Astrocyte of the hippocampus (primary cell): ENCODE data around the gene SLC24A4.
"Not testable (repeated sequence)": the region's sequence is repeated elsewhere in the genome, so short reads cannot be mapped to it uniquely, and the experiment has no call there.

Source experiments
- DNase-seq: peaks from one replicate; pipeline ENCODE4 v3.0.0; 2011; ENCODE audit warnings: low read depth, low spot score

The SLC24A4 gene

GRCh38 chr14:92519246-92520101, 196.5 kb downstream of the SLC24A4 start:
- no peak for DNase-seq

GRCh38 chr14:92520102-92521057, 197.4 kb downstream of the SLC24A4 start:
- DNase-seq, result no peak

GRCh38 chr14:92521058-92521415, 198.1 kb downstream of the SLC24A4 start:
- no peak for DNase-seq

DNA sequence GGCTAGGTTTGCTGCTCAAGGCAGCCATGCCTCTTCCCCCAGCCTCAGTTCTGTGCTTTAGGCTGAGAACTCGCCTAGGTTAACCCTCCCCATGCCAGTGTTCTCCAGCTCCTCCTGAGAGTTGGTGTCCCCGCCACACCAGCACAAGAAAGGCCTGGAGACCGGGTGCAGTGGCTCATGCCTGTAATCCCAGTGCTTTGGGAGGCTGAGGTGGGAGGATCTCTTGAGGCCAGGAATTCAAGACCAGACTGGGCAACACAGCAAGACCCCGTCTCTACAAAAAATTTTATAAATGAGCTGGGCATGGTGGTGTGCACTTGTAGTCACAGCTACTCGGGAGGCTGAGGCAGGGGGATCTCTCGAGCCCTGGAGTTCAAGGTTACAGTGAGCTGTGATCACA, 200.8 kb downstream of the SLC24A4 start:
- no peak for DNase-seq

GRCh38 chr14:92524602-92525185, 201.7 kb downstream of the SLC24A4 start:
- no peak for DNase-seq

DNA sequence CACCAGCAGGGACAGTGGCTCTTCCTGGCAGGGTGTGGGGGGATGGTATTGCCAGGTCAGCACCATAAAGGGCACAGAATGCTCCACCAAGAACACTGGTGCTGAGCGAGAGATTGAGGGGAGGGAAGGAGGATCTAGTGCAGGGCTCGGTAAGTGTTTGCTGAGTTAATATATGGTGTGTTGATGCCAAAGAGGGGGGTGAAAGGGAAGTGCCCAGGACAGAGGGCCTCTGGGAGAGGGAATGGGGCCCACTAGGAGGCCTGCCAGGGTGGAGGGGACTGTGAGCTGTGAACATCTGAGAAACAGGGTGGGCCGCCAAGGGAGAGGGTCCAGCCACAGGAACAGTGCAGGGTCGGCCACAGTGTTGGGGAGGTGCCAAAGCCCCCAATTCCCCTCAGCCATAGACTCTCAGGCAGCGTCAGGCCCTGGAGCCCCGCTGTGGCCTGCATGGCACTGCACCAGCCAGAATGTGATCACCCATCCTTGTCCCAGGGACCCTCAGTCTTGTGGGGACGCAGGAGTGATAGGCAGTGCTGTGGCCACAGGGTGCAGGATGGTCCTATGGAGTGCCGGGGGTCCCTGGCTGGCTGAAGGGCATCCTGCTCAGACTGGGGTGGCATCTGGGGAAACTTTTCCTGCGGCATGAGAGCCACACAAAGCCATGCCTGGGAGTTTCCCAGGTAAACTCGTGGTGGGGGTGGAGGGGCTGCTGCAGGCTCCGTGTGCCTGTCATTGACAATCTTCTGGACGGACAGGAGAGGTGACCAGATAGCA, 202.5 kb downstream of the SLC24A4 start:
- DNase-seq, result no peak

- DNase-seq, result peak; percentile 51
Measured at GRCh38 chr14:92527721-92528120, 204.8 kb downstream of the SLC24A4 start.

DNA sequence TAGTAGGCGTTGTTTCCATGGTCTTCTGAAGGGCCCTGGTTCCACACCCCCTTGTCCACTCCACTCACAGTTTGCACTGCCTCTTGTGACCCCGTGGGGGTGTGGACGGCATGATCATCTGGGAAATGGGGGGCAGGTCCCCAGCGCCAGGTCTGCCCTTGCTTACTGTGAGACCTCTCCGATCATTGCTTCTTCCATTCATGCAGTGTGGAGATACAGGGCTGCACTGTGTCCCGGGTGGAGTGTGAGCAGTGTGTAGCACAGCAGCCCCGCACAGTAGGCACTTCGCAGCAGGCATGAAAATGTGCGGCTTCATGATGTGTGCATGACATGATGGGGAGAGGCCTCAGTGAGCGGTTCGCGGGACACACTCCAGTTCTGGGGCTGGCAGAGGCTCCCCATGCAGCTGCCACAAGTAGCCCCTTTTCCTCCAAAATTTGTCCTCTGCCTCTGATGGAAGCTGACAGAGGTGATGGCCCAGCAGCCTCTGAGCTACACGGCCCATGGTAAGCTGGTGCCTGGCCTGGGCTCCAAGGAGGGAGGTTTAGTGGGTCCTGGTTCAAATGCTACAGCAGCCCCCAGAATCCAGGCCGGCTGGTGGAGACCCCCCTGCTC, 205.6 kb downstream of the SLC24A4 start:
- DNase-seq, result no peak

DNA sequence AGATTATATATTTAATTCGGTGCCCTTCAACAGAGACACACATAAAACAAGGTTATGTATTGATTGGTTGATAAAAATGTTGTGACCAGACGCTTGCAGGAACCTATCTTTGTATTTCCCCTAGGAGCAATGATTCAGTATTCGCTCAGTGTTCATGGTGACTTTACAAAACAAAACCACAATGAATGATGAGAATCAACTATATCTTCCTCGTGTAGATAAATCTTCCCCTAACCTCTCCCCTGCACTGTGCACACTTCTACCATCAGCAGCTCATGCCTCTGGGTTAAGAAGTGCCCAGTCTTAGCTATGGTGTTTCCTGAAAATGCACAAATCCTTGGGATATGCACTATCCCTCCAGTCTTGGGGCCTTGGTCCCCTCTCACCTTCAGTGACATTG, 206.9 kb downstream of the SLC24A4 start:
- no peak for DNase-seq

DNA sequence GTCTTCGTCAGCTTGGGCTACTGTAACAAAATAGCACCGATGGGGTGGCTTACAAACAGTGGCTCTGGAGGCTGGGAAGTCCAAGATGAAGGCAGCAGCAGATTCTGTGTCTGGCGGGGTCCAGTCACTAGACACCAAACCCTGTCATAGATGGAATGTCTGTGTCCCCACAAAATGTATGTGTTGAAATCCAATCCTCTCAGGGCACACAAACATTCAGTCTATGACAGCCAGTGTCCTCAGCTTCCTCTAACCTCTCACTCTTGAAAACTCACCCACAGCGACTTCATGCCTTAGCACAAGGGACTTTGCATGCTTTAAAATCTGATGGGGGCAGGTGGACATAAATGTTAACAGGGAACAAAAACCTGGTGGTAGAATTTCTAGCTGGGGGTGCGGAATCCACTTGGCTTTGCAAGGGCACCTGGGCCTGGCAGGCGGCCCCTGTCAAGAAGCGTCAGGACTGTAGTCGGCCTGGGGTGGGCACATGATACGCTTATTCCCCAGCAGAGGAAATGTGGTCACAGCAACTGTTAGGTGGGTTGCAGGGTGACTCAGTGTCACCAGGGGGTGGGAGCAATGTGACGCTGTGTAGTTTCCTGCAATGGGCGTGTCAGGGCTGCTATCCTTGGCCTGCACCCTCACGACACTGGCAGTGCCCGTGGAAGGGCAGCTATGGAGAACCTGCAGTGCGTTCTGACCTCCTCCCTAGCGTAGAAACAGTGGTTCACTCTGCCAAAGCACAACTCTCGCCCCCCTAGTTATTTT, 208.3 kb downstream of the SLC24A4 start:
- DNase-seq, result no peak

DNA sequence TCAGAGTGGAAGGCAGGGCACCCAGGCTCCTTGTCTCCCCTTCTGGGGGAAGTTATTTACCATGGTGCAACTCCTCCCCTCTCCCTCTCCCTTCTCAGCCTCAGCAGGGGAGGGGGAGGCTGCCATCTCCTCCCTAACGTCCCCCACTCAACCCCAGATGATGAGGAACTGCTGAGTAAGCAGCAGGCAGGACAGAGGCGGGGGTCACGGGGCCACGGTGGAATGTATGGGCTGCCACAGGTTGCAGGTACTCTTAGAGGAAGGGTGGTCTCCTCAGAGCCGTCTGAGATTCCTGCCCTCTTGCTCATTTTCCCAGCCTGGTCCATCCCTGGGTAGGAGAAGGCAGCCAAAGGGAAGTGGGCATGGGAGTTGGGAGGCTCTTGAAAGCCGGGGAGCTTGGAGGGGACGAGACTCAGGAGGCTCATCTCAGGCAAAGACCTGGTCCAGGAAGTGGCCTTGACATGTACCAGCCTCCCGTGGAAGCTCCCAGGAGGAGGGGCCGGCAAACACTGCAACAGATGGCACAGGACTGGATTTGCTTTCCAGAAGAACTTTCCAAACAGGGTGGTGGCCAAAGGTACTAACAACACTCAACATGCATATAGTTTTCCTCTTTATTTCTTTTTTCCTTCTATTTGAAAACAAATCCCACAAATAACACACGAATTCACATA, 209.7 kb downstream of the SLC24A4 start:
- no peak for DNase-seq

DNA sequence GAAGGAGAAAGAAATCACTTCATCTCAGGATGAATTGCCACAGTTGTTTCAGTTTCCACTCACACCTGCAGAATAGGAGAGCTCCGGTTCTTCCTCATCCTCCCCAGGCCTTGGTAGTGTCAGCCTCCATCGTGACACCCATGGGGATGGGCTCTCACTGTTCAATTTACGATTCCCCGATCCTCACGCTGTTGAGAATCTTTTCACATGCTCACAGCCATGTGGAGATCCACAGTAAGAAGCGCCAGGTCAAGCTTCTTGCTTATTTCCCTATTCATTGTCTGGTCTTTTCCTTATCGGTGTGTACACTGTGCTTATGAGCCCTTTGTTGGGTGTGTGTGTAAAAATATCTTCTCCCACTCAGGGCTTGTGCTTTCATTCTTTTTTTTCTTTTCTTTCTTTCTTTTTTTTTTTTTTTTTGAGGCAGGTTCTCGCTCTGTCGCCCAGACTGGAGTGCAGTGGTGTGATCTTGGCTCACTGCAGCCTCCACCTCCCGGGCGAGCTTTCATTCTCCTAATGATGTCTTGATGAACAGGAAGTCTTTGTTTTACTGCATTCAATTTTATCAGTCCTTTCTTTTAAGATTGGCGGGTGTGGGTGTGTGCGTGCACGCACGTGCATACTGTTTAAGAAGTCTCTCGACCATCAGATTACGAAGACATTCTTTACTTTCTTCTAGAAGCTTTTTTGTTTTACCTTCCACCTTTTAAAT, 212.1 kb downstream of the SLC24A4 start:
- no peak for DNase-seq

GRCh38 chr14:92536231-92536630, 213.3 kb downstream of the SLC24A4 start:
- not testable (repeated sequence) for DNase-seq

DNA sequence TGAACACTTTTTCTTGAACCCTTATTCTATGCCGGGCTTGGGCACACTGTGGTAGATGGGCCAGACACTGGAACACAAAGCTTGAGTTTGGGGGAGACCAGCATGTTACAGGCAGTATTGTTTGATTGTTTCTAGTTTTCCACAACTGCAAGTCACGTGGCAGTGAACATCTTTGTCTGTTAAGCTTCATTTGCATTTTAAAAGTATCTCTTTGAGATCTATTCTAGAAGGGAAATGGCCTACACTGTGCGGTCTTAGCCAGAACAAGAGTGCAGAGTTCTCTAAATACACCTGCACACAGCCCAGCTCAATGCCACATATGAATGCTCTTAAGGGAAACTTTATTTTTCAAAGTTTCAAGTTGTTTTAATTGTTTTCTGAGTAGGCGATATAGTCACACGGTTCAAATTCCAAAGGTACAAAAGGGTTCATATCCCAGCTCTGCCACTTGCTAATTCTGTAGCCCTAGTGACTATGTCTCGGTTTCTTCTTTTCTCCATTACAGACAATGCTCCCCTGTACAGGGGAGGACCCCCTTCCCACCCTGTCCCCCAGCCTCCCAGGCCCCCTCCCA, 215.5 kb downstream of the SLC24A4 start:
- DNase-seq, result no peak

DNA sequence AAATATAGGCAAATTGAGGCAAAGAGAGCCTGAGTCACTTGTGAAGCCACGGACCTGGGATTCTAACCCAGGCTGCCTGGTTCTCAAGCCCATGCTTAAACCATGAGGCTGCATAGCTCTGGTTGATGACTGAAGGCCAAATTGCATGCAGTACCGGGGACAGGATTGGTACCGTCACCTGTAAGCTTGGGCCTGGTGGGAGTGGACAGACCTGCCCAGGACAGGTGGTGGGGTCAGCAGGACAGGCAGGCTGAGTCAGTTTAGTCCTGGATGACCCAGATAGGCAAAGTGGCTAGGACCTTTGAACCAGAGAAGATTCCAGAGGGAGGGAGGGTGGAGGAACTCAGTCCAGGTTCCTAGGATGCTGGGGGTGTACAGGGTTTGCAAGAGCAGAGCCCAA, 216.5 kb downstream of the SLC24A4 start:
- no peak for DNase-seq

- DNase-seq, result no peak
Measured at GRCh38 chr14:92539875-92540274, 216.9 kb downstream of the SLC24A4 start.

- DNase-seq, result peak; percentile 98
Measured at GRCh38 chr14:92540472-92541048, 217.6 kb downstream of the SLC24A4 start.
